ENCODE results near the gene BARX2. TPM values are rescaled to one million over a fixed set of nuclear protein-coding genes. Genes with fewer than 3 reads are reported as not detected.

Gene BARX2
- total RNA-seq, 1 experiment from 2014 or later = 0.06 TPM

GRCh38 chr11:129457321-129457720, 81.7 kb downstream of the BARX2 start:
- Histone ChIP-seq H3K27ac (no peak overlapping the region), H3K9me3 (replicated peaks) (no peaks in the 10 kb centered on the region), H3K27me3 (no peaks in the 10 kb centered on the region)

GRCh38 chr11:129458278-129458677, 82.6 kb downstream of the BARX2 start:
- Histone ChIP-seq H3K4me1 (no peaks in the 10 kb centered on the region), H3K36me3 (no peaks in the 10 kb centered on the region), H3K9me3 (replicated peaks) (no peaks in the 10 kb centered on the region), H3K27ac (no peak overlapping the region), H3K27me3 (no peaks in the 10 kb centered on the region), H3K4me3 (no peak overlapping the region)
- DNase-seq = no peak

More at GRCh38 chr11:129457321-129457720, 81.7 kb downstream of the BARX2 start:
- H3K36me3 ChIP-seq = no peaks in the 10 kb centered on the region
- H3K4me3 ChIP-seq = no peak overlapping the region
- H3K4me1 ChIP-seq = no peaks in the 10 kb centered on the region
- DNase-seq = no peak

- Histone ChIP-seq H3K36me3 (no peaks in the 10 kb centered on the region), H3K9me3 (replicated peaks) (no peaks in the 10 kb centered on the region), H3K27me3 (no peaks in the 10 kb centered on the region), H3K4me3 (no peak overlapping the region), H3K27ac (no peak overlapping the region), H3K4me1 (no peaks in the 10 kb centered on the region)
- DNase-seq = peak in 1 of 2 experiments; percentile 6
These were observed 83.3 kb downstream of the BARX2 start for GRCh38 chr11:129458756-129459535.

DNA sequence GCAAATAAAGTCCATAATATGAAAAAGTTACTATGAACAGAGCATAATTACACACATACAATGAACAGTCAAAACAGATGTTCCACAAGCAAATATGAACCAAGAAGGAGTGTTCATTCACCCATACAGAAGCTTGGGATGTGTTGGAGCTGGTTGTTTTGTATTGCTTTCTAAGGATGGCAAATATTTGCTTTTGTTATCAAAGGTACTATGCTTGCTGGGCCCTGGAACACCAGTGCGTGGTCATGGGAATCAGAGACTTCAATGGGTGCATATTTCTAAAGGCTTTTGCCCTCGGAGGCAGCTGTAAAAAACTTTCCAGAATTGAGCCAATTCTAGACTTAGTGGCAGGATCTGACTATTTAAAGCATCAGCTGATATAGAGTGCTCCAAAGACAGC, 85.1 kb downstream of the BARX2 start:
- no peaks in the 10 kb centered on the region for H3K36me3 ChIP-seq
- H3K4me3 ChIP-seq = no peak overlapping the region
- H3K27me3 ChIP-seq = no peaks in the 10 kb centered on the region
- H3K9me3 ChIP-seq (replicated peaks) = no peaks in the 10 kb centered on the region
- no peaks in the 10 kb centered on the region for H3K4me1 ChIP-seq
- no peak overlapping the region for H3K27ac ChIP-seq
- DNase-seq = no peak

- Histone ChIP-seq H3K27ac (no peak overlapping the region), H3K4me3 (no peak overlapping the region), H3K9me3 (replicated peaks) (no peaks in the 10 kb centered on the region), H3K4me1 (no peaks in the 10 kb centered on the region), H3K36me3 (no peaks in the 10 kb centered on the region), H3K27me3 (no peaks in the 10 kb centered on the region)
- DNase-seq = no peak
These were observed 108.4 kb downstream of the BARX2 start for GRCh38 chr11:129484068-129484467.

GRCh38 chr11:129489249-129489648, 113.6 kb downstream of the BARX2 start:
- Histone ChIP-seq H3K27ac (no peak overlapping the region), H3K4me1 (no peaks in the 10 kb centered on the region), H3K4me3 (no peak overlapping the region), H3K36me3 (no peaks in the 10 kb centered on the region), H3K9me3 (replicated peaks) (no peaks in the 10 kb centered on the region), H3K27me3 (no peaks in the 10 kb centered on the region)
- DNase-seq = no peak

GRCh38 chr11:129490004-129490403, 114.4 kb downstream of the BARX2 start:
- H3K4me1 ChIP-seq = no peaks in the 10 kb centered on the region
- no peak overlapping the region for H3K4me3 ChIP-seq
- no peaks in the 10 kb centered on the region for H3K27me3 ChIP-seq
- no peak overlapping the region for H3K27ac ChIP-seq
- H3K9me3 ChIP-seq (replicated peaks) = no peaks in the 10 kb centered on the region
- H3K36me3 ChIP-seq = no peaks in the 10 kb centered on the region
- no peak for DNase-seq

- H3K27me3 ChIP-seq = no peaks in the 10 kb centered on the region
- H3K4me1 ChIP-seq = no peaks in the 10 kb centered on the region
- H3K27ac ChIP-seq = no peak overlapping the region
- no peak overlapping the region for H3K4me3 ChIP-seq
- H3K36me3 ChIP-seq = no peaks in the 10 kb centered on the region
- H3K9me3 ChIP-seq (replicated peaks) = no peaks in the 10 kb centered on the region
- no peak for DNase-seq
These were observed 118.1 kb downstream of the BARX2 start for GRCh38 chr11:129493746-129494145.

Other genes starting within 250 kb of the BARX2 start
- gene ARHGAP32, start 183.5 kb upstream of the BARX2 start, total RNA-seq (2014; rRNA removed; shearing (Covaris generic)) = 7.8 and 7.9 TPM in 2 replicates

All from SJCRH30 (cell line).